H1 (cell line): ENCODE data around the gene ACTR1A. TPM values are rescaled to one million over a fixed set of nuclear protein-coding genes. Genes with fewer than 3 reads are reported as not detected.

Experiments used
- CTCF ChIA-PET: fragments of 300-600 bp; sonication (Branson Sonifier 250); formaldehyde crosslinking; loops from one replicate; lab custom pipeline; 2021; ENCODE audit not compliant: partially characterized antibody; lab: Charles Lee
- POLR2A ChIA-PET: fragments of 300-600 bp; sonication (Branson Sonifier 250); formaldehyde crosslinking; loops from one replicate; lab custom pipeline; 2021; ENCODE audit warnings: inconsistent platforms; ENCODE audit not compliant: partially characterized antibody; lab: Charles Lee
- DNase-seq, 2 experiments: peaks; one replicate each; pipeline versions ENCODE4 v3.0.0 to v3.0.0-alpha.2; 2010 to 2022; ENCODE audit warnings: low spot score in 2 of 2, low read depth in 1 of 2, mixed read lengths in 1 of 2
- FAIRE-seq: peaks from 2 replicates; lab custom pipeline; 2011; peaks lifted over from hg19 to GRCh38; lab: Jason Lieb, UNC
- H2AFZ ChIP-seq: 2 replicates; pipeline ENCODE4 v1.8.1; 2012; ENCODE audit warnings: low read length, inconsistent platforms
- H2AK5ac ChIP-seq: 2 replicates; pipeline ENCODE4 v1.6.1; 2013; ENCODE audit warnings: low read depth, low read length
- H2BK120ac ChIP-seq: replicated peaks from 2 replicates; pipeline ENCODE3; 2013; ENCODE audit warnings: low read depth, low read length, inconsistent platforms
- H2BK12ac ChIP-seq: 2 replicates; pipeline ENCODE4 v1.6.1; 2013; ENCODE audit warnings: low read depth, low read length
- H2BK15ac ChIP-seq: 2 replicates; pipeline ENCODE4 v1.6.1; 2013; ENCODE audit warnings: low read length
- H2BK20ac ChIP-seq: 2 replicates; pipeline ENCODE4 v1.6.1; 2013; ENCODE audit warnings: low read length
- H2BK5ac ChIP-seq: 2 replicates; pipeline ENCODE4 v1.6.1; 2013; ENCODE audit warnings: low read depth, low read length
- H3K14ac ChIP-seq: 2 replicates; pipeline ENCODE4 v1.6.1; 2013; ENCODE audit warnings: inconsistent platforms; ENCODE audit not compliant: insufficient read length
- H3K18ac ChIP-seq: 2 replicates; pipeline ENCODE4 v1.6.1; 2013; ENCODE audit warnings: low read length; ENCODE audit errors: extremely low read depth
- H3K23ac ChIP-seq: 2 replicates; pipeline ENCODE4 v1.6.1; 2013; ENCODE audit warnings: inconsistent platforms; ENCODE audit not compliant: insufficient read length
- H3K23me2 ChIP-seq: 2 replicates; pipeline ENCODE4 v1.6.1; 2013; ENCODE audit warnings: low read depth, low read length
- H3K27ac ChIP-seq: 2 replicates; pipeline ENCODE4 v1.6.1; 2011; ENCODE audit warnings: low read depth, low read length, inconsistent platforms
- H3K27me3 ChIP-seq, 4 experiments: replicated peaks in 1 of 4; 1 replicate in 1 of 4; 2 replicates in 3 of 4; pipeline versions ENCODE4 v1.6.1 to v1.8.1; 2011 to 2013; ENCODE audit warnings: low read length in 3 of 4, mild to moderate bottlenecking in 3 of 4, inconsistent platforms in 2 of 4, mixed read lengths in 2 of 4, moderate library complexity in 1 of 4; ENCODE audit not compliant: control insufficient read depth in 3 of 4, insufficient read depth in 3 of 4; ENCODE audit errors: extremely low read depth in 1 of 4
- H3K36me3 ChIP-seq, 4 experiments: 2 replicates each; pipeline versions ENCODE4 v1.6.1 to v1.8.1; 2011 to 2013; ENCODE audit warnings: mild to moderate bottlenecking in 4 of 4, low read length in 3 of 4, moderate library complexity in 2 of 4, control low read depth in 1 of 4, inconsistent platforms in 1 of 4; ENCODE audit not compliant: insufficient read depth in 4 of 4, control insufficient read depth in 2 of 4
- H3K4ac ChIP-seq: replicated peaks from 2 replicates; pipeline ENCODE3; 2013; ENCODE audit warnings: low read length, low read depth, mixed read lengths, inconsistent platforms; ENCODE audit not compliant: insufficient read length
- H3K4me1 ChIP-seq, 4 experiments: replicated peaks in 1 of 4; 1 replicate in 1 of 4; 2 replicates in 3 of 4; pipeline versions ENCODE4 v1.6.1 to v1.8.1; 2011 to 2013; ENCODE audit warnings: low read length in 3 of 4, inconsistent platforms in 2 of 4, mixed read lengths in 1 of 4; ENCODE audit not compliant: insufficient read depth in 4 of 4, control insufficient read depth in 3 of 4
- H3K4me2 ChIP-seq, 2 experiments: 2 replicates each; pipeline versions ENCODE4 v1.6.1 to v1.8.1; 2011 to 2013; ENCODE audit warnings: low read depth in 2 of 2, low read length in 2 of 2, control low read depth in 1 of 2, inconsistent platforms in 1 of 2, mild to moderate bottlenecking in 1 of 2; ENCODE audit not compliant: insufficient read depth in 1 of 2
- H3K4me3 ChIP-seq, 4 experiments: fragments of 200-600, 300-600 bp in 1 of 4; sonication (generic), shearing (Covaris generic), sonication (Bioruptor Twin) in 1 of 4; 2 replicates each; pipeline versions ENCODE4 v1.5.1 to v1.8.1; 2011 to 2016; ENCODE audit warnings: low read length in 4 of 4, low read depth in 3 of 4, control low read depth in 2 of 4, inconsistent platforms in 2 of 4, mild to moderate bottlenecking in 2 of 4, mixed read lengths in 1 of 4, moderate library complexity in 1 of 4; ENCODE audit not compliant: insufficient read depth in 2 of 4; ENCODE audit errors: extremely low read depth in 1 of 4
- H3K56ac ChIP-seq: replicated peaks from 2 replicates; pipeline ENCODE3; 2013; ENCODE audit warnings: low read depth, mild to moderate bottlenecking, mixed read lengths, low read length, inconsistent platforms; ENCODE audit not compliant: insufficient read length
- H3K79me1 ChIP-seq: 2 replicates; pipeline ENCODE4 v1.6.1; 2013; ENCODE audit warnings: low read depth, low read length, control low read depth
- H3K79me2 ChIP-seq, 2 experiments: 2 replicates each; pipeline versions ENCODE4 v1.6.1 to v1.8.1; 2012 to 2013; ENCODE audit warnings: low read length in 2 of 2, mild to moderate bottlenecking in 2 of 2, inconsistent platforms in 1 of 2; ENCODE audit not compliant: insufficient read depth in 2 of 2, control insufficient read depth in 1 of 2
- H3K9ac ChIP-seq, 4 experiments: replicated peaks in 1 of 4; 1 replicate in 1 of 4; 2 replicates in 3 of 4; pipeline versions ENCODE4 v1.6.1 to v1.8.1; 2011 to 2013; ENCODE audit warnings: low read depth in 3 of 4, low read length in 3 of 4, control low read depth in 2 of 4, mild to moderate bottlenecking in 2 of 4, moderate library complexity in 2 of 4, inconsistent platforms in 1 of 4; ENCODE audit errors: extremely low read depth in 1 of 4
- H3K9me3 ChIP-seq, 2 experiments: 2 replicates each; pipeline versions ENCODE4 v1.6.1 to v1.8.1; 2012 to 2013; ENCODE audit warnings: mild to moderate bottlenecking in 2 of 2, moderate library complexity in 2 of 2, control low read depth in 1 of 2, inconsistent platforms in 1 of 2, low read depth in 1 of 2, low read length in 1 of 2, mixed read lengths in 1 of 2; ENCODE audit not compliant: insufficient read depth in 2 of 2
- H4K20me1 ChIP-seq, 2 experiments: replicated peaks in 1 of 2; 2 replicates each; pipeline versions ENCODE3 to v1.8.1; 2011 to 2013; ENCODE audit warnings: inconsistent platforms in 2 of 2, low read length in 2 of 2, mild to moderate bottlenecking in 1 of 2; ENCODE audit not compliant: insufficient read depth in 2 of 2, control insufficient read depth in 1 of 2
- H4K5ac ChIP-seq: 2 replicates; pipeline ENCODE4 v1.6.1; 2013; ENCODE audit warnings: low read length, low read depth, mixed read lengths, inconsistent platforms; ENCODE audit not compliant: insufficient read length
- H4K8ac ChIP-seq: 2 replicates; pipeline ENCODE4 v1.8.0; 2013; ENCODE audit warnings: mild to moderate bottlenecking, moderate library complexity, low read length, inconsistent platforms; ENCODE audit not compliant: insufficient read depth; ENCODE audit errors: extremely low read depth
- H4K91ac ChIP-seq: replicated peaks from 2 replicates; pipeline ENCODE3; 2013; ENCODE audit warnings: low read length, mixed read lengths, inconsistent platforms; ENCODE audit not compliant: insufficient read length
- KDM1A ChIP-seq: fragments of 200-600, 300-600 bp; sonication (generic); IDR thresholded peaks from 2 replicates; pipeline ENCODE4 v1.7.1; 2016; ENCODE audit warnings: mild to moderate bottlenecking, low read length, borderline replicate concordance
- MAX ChIP-seq: IDR thresholded peaks from 2 replicates; pipeline ENCODE4 v1.6.1; 2012; ENCODE audit warnings: inconsistent platforms
- SIN3A ChIP-seq, 2 experiments: IDR thresholded peaks in 1 of 2; conservative IDR thresholded peaks in 1 of 2; 2 replicates each; pipeline ENCODE4 v1.6.1; 2011 to 2012; ENCODE audit warnings: low read length in 2 of 2, improper control_type of control experiment in 1 of 2, low read depth in 1 of 2, mild to moderate bottlenecking in 1 of 2
- TAF1 ChIP-seq: IDR thresholded peaks from 2 replicates; pipeline ENCODE4 v1.6.1; 2011; ENCODE audit warnings: mild to moderate bottlenecking, low read depth, low read length
- TEAD4 ChIP-seq: IDR thresholded peaks from 2 replicates; pipeline ENCODE4 v1.6.1; 2012; ENCODE audit warnings: low read depth, low read length, inconsistent platforms, mixed read lengths
- ZNF274 ChIP-seq: IDR thresholded peaks from 2 replicates; pipeline ENCODE4 v1.7.0; 2012; ENCODE audit warnings: low read length, borderline replicate concordance; ENCODE audit errors: extremely low read depth
- WGBS, 2 experiments: shearing (Covaris generic) in 1 of 2; methylation state at CpG; one replicate each; pipeline versions ENCODE4 v1.1.6 to v1.1.7; 2013 to 2015; ENCODE audit warnings: low lambda C conversion rate in 2 of 2, mixed read lengths in 2 of 2, inconsistent platforms in 1 of 2, low coverage in 1 of 2, missing lambda C conversion rate in 1 of 2; ENCODE audit not compliant: insufficient replicate concordance in 2 of 2, insufficient coverage in 1 of 2, insufficient read length in 1 of 2; ENCODE audit errors: extremely low coverage in 1 of 2, missing lambda C conversion rate in 1 of 2; 5-methylcytosine and 5-hydroxymethylcytosine counted together
- long read RNA-seq, 2 experiments: library from RNA in 1 of 2; library from capped mRNA in 1 of 2; stranded (forward); transcript quantifications; one replicate each; pipeline ENCODE4 v2.0.0, GENCODE V29; 2021; ENCODE audit warnings: inconsistent platforms in 1 of 2
- polyA minus RNA-seq, 3 experiments: library from RNA; depleted of rRNA, polyadenylated mRNA; stranded (reverse); fragments of >200 nt; gene quantifications; 1 replicate in 2 of 3; 2 replicates in 1 of 3; pipeline ENCODE4 v1.2.3, GENCODE V29; 2011
- polyA plus RNA-seq, 7 experiments: library from polyadenylated mRNA; depleted of rRNA in 3 of 7; stranded (reverse) in 5 of 7; unstranded in 2 of 7; fragments of >200 nt in 5 of 7; fragments of 200-250 nt in 2 of 7; gene quantifications; 1 replicate in 5 of 7; 2 replicates in 1 of 7; 4 replicates in 1 of 7; pipeline versions ENCODE4 v1.2.1 to v1.2.3, GENCODE V29; 2011 to 2013; ENCODE audit warnings: missing spikeins in 2 of 7, mixed read lengths in 2 of 7
- total RNA-seq: library from RNA; stranded (reverse); fragmentation: NEBNext Ultra II Directional; extraction: Animal tissue kit (Norgen Biotek cat#: 25700); gene quantifications from 2 replicates; pipeline ENCODE4 v1.2.1, GENCODE V29; 2021

The ACTR1A gene
- 86.3 and 88.0 TPM in 2 replicates for total RNA-seq
- 78.6 and 79.7 TPM in 2 replicates for polyA plus RNA-seq (2011; rRNA removed)
- 82.7 TPM for polyA plus RNA-seq (2011; cell fraction: cytosol; rRNA removed)
- 137 TPM for polyA plus RNA-seq (2011; cell fraction: nucleus; rRNA removed)
- 70.2 to 86.1 TPM (median 80.4 TPM) in 4 replicates for polyA plus RNA-seq (2012, experiment 1 of 2)
- 89.0 TPM for polyA plus RNA-seq (2012, experiment 2 of 2)
- polyA plus RNA-seq (2013, experiment 1 of 2) = 46.5 TPM
- polyA plus RNA-seq (2013, experiment 2 of 2) = 47.5 TPM
- 141 and 153 TPM in 2 replicates for polyA minus RNA-seq (2011; rRNA and poly(A)+ RNA removed)
- polyA minus RNA-seq (2011; cell fraction: cytosol; rRNA and poly(A)+ RNA removed) = 62.0 TPM
- 56.7 TPM for polyA minus RNA-seq (2011; cell fraction: nucleus; rRNA and poly(A)+ RNA removed)
- long read RNA-seq, experiment 1, transcript ACTR1A-201 (11 exons, 2,829 nt) = major isoform, 27 of 89 reads
- long read RNA-seq, experiment 1, partial matches to known transcripts = 13 of 89 reads
- long read RNA-seq, experiment 1, other reads (novel, unspliced or antisense) = 46 of 89 reads
- long read RNA-seq, experiment 2, transcript ACTR1A-201 (11 exons, 2,829 nt) = major isoform, 99 of 112 reads
- long read RNA-seq, experiment 2, partial matches to known transcripts = 0 of 112 reads
- long read RNA-seq, experiment 2, other reads (novel, unspliced or antisense) = 13 of 112 reads

GRCh38 chr10:102502337-102503151 is at the start of gene ACTR1A:
Gene ACTR1A (minus strand): TSS chr10:102502712. CDS start chr10:102502647, 65 bp downstream.
- peaks cover 2 to 11% (median 8%) of the 10 kb centered on the region in 4 experiments; a peak in 4 of 7 replicates for H3K27me3 ChIP-seq
- peak within 1 kb of the TSS; percentile 63 to 93 (median 75) for H3K9ac ChIP-seq
- H3K23me2 ChIP-seq = peaks cover 14% of the 10 kb centered on the region
- H3K4me1 ChIP-seq = peaks cover 0 to 10% (median 3%) of the 10 kb centered on the region in 4 experiments; a peak in 4 of 7 replicates
- DNase-seq (peak; percentile 95 to 96), FAIRE-seq (peak; percentile 98)
- H2BK120ac ChIP-seq = no peak within 1 kb of the TSS
- H3K14ac ChIP-seq = no peak within 1 kb of the TSS
- H3K23ac ChIP-seq = no peak within 1 kb of the TSS
- H3K4ac ChIP-seq = no peak within 1 kb of the TSS
- no peak within 1 kb of the TSS for H2BK20ac ChIP-seq
- ChIA-PET CTCF (interaction anchor here (0.6 to 16.5 kb wide), 16 partner anchors 11 to 329 kb away, joined by 3 to 182 read pairs (median 3); partner anchors contain the start of gene C10orf95), POLR2A (interaction anchor here (0.7 to 2.1 kb wide), 10 partner anchors 18 to 353 kb away, joined by 3 to 6 read pairs (median 4); partner anchors contain the start of genes C10orf95, CUEDC2 and NOLC1)
- H3K79me2 ChIP-seq = peaks cover 0 to 45% of the 10 kb centered on the region in 2 experiments; a peak in 3 of 4 replicates
- no peaks in the 10 kb centered on the region; the same call in 1 of the 2 replicates for H3K79me1 ChIP-seq
- H4K20me1 ChIP-seq = peaks cover 13 to 27% of the 10 kb centered on the region in 2 experiments
- peak within 1 kb of the TSS; percentile 93; the same call in 1 of the 2 replicates for H4K8ac ChIP-seq
- peak within 1 kb of the TSS; percentile 63 for H4K91ac ChIP-seq
- H3K56ac ChIP-seq = peak within 1 kb of the TSS; percentile 81
- H4K5ac ChIP-seq = peak within 1 kb of the TSS; percentile 69
- H3K18ac ChIP-seq = peak within 1 kb of the TSS; percentile 91; the same call in 1 of the 2 replicates
- peak within 1 kb of the TSS; percentile 90 to 100 (median 98) for H3K4me3 ChIP-seq
- H2AFZ ChIP-seq = peak within 1 kb of the TSS; percentile 92
- H2BK5ac ChIP-seq = peak within 1 kb of the TSS; percentile 81; the same call in 1 of the 2 replicates
- no peaks in the 10 kb centered on the region for H3K36me3 ChIP-seq
- H3K27ac ChIP-seq = peak within 1 kb of the TSS; percentile 34; the same call in 1 of the 2 replicates
- WGBS, 2 experiments = 1% methylated on average over 42 of the region's 42 CpGs; no CpG with 5 or more reads in 1 of the 2 experiments
- no peak within 1 kb of the TSS for H2AK5ac ChIP-seq
- H2BK15ac ChIP-seq = no peak within 1 kb of the TSS
- peak within 1 kb of the TSS; percentile 77 to 90 for H3K4me2 ChIP-seq
- H3K9me3 ChIP-seq = no peaks in the 10 kb centered on the region
- H2BK12ac ChIP-seq = peak within 1 kb of the TSS; percentile 85
- TF ChIP-seq TEAD4 (peak; percentile 63; the same call in 1 of the 2 replicates), SIN3A (conservative IDR thresholded peaks at IDR 0.05 in 1 of 2, IDR thresholded peaks at IDR 0.05 in 1 of 2; ENCODE audit: low read depth in 1 of 2, low read length in 2 of 2) (peak; percentile 73 to 93; a peak in 3 of 4 replicates), TAF1 (peak; percentile 48; the same call in 1 of the 2 replicates), KDM1A (no peak), ZNF274 (no peak), MAX (no peak)
